ENCODE data around the gene EIF4E1B. TPM values are rescaled to one million over a fixed set of nuclear protein-coding genes. Genes with fewer than 3 reads are reported as not detected.
"Not testable (repeated sequence)": the region's sequence is repeated elsewhere in the genome, so short reads cannot be mapped to it uniquely, and the experiment has no call there.

The EIF4E1B gene
- total and polyA plus RNA-seq, 2 experiments from 2014 or later, result not detected

DNA sequence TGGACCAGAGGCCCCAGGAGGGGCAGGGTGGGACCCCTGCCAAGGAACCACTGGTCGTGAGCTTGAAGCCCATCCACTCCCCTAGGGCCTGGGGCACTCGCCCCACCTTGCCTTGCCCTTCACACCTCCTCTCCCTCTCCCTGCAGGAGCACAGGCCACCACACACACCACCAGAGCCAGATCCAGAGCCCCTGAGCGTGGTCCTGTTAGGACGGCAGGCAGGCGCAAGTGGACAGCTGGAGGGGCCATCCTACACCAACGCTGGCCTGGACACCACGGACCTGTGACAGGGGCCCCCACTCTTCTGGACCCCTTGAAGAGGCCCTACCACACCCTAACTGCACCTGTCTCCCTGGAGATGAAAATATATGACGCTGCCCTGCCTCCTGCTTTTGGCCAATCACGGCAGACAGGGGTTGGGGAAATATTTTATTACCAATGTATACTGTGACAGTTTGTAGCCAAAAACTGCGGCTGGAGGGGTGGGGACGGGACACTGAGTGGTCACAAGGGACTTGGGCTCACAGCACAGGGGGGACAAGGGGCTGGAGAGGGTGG is 35.0 kb upstream of the EIF4E1B start:
- Histone ChIP-seq H3K27ac (no peak overlapping the region), H3K9me3 (ENCODE audit: low read depth) (no peaks in the 10 kb centered on the region), H3K27me3 (no peaks in the 10 kb centered on the region), H3K4me3 (no peak overlapping the region), H3K4me1 (ENCODE audit: low read depth) (no peaks in the 10 kb centered on the region), H3K36me3 (no peaks in the 10 kb centered on the region)
- TF ChIP-seq, protein P1, sequence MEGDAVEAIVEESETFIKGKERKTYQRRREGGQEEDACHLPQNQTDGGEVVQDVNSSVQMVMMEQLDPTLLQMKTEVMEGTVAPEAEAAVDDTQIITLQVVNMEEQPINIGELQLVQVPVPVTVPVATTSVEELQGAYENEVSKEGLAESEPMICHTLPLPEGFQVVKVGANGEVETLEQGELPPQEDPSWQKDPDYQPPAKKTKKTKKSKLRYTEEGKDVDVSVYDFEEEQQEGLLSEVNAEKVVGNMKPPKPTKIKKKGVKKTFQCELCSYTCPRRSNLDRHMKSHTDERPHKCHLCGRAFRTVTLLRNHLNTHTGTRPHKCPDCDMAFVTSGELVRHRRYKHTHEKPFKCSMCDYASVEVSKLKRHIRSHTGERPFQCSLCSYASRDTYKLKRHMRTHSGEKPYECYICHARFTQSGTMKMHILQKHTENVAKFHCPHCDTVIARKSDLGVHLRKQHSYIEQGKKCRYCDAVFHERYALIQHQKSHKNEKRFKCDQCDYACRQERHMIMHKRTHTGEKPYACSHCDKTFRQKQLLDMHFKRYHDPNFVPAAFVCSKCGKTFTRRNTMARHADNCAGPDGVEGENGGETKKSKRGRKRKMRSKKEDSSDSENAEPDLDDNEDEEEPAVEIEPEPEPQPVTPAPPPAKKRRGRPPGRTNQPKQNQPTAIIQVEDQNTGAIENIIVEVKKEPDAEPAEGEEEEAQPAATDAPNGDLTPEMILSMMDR (IDR thresholded peaks at IDR 0.05; ENCODE audit: low read depth, low read length), result no peak
- no peak for DNase-seq (ENCODE audit: low read depth in 1 of 2, low spot score in 1 of 2)

DNA sequence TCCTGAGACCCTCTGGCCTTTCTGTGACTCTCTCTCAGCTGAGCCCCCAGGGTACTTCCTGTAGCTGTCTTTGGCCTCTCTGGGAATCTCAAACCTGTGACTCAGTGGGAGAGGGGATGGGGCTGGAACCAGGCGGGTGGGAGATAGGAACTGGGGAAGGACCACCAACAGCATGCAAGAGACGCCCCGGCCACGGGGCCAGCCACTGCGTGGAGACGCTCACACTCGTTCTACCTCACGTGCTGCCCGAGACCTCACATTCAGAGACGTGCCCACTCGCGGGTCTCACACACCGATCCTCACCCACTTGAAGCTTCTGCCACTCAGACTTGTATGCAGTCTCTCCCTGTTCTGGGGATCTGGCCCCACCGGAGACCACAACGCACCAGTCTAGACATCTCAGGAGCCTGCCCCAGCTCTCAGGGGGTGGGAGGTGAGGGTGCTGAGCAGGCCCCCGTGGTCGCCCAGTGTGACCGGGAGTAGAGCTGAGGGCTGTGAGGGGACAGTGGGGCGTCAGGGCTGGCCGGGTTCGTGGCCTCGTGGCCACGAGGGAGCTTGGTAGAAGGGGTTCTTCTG is 34.3 kb upstream of the EIF4E1B start:
- no peaks in the 10 kb centered on the region for H3K9me3 ChIP-seq (ENCODE audit: low read depth)
- TF ChIP-seq, protein P1 (IDR thresholded peaks at IDR 0.05; ENCODE audit: low read depth, low read length), result no peak
- H3K27ac ChIP-seq, result no peak overlapping the region
- H3K4me1 ChIP-seq (ENCODE audit: low read depth), result no peaks in the 10 kb centered on the region
- no peaks in the 10 kb centered on the region for H3K36me3 ChIP-seq
- no peak overlapping the region for H3K4me3 ChIP-seq
- no peaks in the 10 kb centered on the region for H3K27me3 ChIP-seq
- DNase-seq (ENCODE audit: low read depth in 1 of 2, low spot score in 1 of 2), result no peak

DNA sequence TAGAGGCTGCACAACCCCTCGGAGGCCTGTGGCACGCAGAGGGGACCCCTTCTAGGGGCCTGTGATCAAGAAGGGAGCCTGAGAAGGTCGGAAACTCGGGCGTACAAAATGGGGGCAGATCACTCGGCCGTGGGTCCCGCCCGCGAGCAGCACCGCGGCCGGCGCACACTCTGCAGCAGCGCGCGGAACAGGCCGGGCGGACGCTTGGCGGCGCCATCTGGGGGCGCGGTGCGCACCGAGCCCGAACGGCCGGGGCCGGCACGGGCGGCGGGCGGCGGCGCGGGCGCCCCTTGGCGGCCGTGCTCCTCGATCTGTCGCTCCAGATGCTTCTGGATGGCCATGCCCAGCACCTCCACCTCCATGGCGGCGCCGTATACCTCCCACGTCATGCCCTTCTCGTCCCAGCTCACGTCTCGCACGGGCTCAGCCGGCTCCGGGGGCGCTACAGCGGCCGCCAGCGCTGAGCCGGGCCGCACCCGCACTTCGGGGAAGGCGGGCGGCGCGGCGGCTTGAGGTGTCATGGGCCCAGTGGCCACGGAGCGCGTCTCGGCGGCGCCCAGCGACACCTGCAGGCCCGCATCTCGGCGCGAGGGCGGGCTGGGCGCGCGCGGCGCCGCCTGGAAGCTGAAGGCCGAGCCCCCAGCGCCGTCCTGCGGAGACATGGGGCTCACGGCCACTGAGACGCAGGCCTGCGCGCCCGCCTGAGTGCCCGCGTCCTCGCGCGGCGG is 33.6 kb upstream of the EIF4E1B start:
- H3K36me3 ChIP-seq, result no peaks in the 10 kb centered on the region
- H3K27me3 ChIP-seq, result no peaks in the 10 kb centered on the region
- no peaks in the 10 kb centered on the region for H3K4me1 ChIP-seq (ENCODE audit: low read depth)
- DNase-seq (ENCODE audit: low read depth in 1 of 2, low spot score in 1 of 2), result peak; percentile 52 to 56
- TF ChIP-seq, protein P1 (IDR thresholded peaks at IDR 0.05; ENCODE audit: low read depth, low read length), result peak; percentile 21
- H3K9me3 ChIP-seq (ENCODE audit: low read depth), result no peaks in the 10 kb centered on the region
- H3K27ac ChIP-seq, result no peak overlapping the region
- no peak overlapping the region for H3K4me3 ChIP-seq

DNA sequence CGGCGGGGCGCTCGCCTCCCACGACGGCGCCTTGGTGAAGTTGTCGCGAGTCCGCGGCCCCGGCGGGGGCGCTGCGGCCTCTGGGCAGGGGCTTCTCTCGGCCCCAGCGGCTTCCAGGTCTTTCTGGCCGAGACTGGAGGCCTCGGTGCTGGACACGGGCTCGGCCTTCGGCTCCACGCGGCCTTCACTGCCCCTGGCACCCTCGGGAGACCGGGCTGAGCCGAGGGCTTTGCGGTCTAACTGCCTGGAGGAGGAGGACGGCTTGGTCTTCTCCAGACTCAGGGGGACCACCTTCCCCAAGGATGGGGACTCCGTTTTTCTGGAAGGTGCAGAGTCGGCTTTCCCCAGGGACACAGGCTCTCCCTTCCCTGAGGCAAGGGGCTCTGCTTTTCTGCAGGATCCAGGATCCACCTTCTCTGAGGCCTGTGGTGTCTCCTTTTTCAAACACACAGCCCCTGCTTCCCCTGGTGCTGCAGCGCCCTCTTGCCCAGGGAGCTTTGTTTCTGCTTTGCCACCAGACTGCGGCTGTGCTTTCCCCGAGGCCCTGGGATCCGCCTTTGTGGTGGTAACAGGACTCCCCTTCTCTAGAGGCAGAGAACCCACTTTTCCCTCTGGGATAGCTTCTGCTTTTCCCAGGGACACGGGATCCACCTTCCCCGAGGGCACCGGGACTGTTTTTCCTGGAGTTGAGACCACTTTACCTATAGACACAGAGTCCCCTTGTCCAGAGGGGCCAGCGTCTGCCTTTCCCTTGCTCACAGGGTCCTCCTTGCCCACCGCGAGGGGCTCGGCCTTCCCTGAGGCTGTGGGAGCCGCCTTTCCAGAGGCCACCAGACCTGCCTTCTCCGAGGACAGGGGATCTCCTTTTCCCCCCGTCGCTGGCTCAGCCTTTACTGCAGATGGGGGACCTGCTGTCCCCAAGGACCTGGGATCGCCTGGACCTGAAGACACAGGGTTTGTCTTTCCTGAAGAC is 32.8 kb upstream of the EIF4E1B start:
- no peak overlapping the region for H3K4me3 ChIP-seq
- TF ChIP-seq, protein P1 (IDR thresholded peaks at IDR 0.05; ENCODE audit: low read depth, low read length), result no peak

DNA sequence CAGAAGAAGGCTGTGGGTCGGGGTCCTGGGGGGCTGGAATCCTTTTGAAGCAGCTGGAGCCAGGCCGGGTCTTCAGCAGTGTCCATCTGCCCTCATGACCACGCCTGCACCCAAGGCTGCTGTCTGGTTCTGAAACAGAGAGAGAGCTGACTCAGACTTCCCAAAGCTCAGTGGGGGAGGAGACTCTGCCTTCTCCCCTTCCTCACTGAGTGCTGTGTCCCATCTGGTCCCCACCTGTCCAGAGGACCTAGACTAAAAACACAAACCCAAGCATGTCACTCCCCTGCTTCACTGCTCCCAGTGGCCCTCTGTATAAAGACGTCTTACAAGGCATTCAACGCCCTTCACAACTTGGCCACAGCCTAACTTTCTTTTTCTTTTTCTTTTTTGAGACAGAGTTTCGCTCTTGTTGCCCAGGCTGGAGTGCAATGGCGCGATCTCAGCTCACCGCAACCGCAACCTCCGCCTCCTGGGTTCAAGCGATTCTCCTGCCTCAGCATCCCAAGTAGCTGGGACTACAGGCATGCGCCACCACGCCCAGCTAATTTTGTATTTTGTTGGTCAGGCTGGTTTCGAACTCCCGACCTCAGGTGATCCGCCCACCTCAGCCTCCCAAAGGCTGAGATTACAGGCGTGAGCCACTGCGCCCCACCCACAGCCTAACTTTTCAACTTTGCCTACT is 30.6 kb upstream of the EIF4E1B start:
- not testable (repeated sequence) for H3K9me3 ChIP-seq (ENCODE audit: low read depth); H3K4me1 ChIP-seq (ENCODE audit: low read depth); H3K36me3 ChIP-seq; DNase-seq (ENCODE audit: low read depth in 1 of 2, low spot score in 1 of 2); H3K4me3 ChIP-seq; H3K27ac ChIP-seq; H3K27me3 ChIP-seq

More for the DNA sequence above, 32.8 kb upstream of the EIF4E1B start:
- Histone ChIP-seq H3K4me1 (ENCODE audit: low read depth) (no peaks in the 10 kb centered on the region), H3K27ac (no peak overlapping the region), H3K9me3 (ENCODE audit: low read depth) (no peaks in the 10 kb centered on the region), H3K36me3 (no peaks in the 10 kb centered on the region), H3K27me3 (no peaks in the 10 kb centered on the region)
- no peak for DNase-seq (ENCODE audit: low read depth in 1 of 2, low spot score in 1 of 2)
